Ascending aorta (tissue), 2 donors: Measurements from ENCODE around the gene PSPC1. TPM values are rescaled to one million over a fixed set of nuclear protein-coding genes. Genes with fewer than 3 reads are reported as not detected.
"Not testable (repeated sequence)": the region's sequence is repeated elsewhere in the genome, so short reads cannot be mapped to it uniquely, and the experiment has no call there.

Experiments
- DNase-seq, 2 donors: peaks; one replicate each; pipeline ENCODE4 v3.0.0-alpha.2; 2019; ENCODE audit warnings: low spot score in 2 of 2
- H3K27ac ChIP-seq, 2 donors: fragments of 200-600 bp; sonication (generic); one replicate each; pipeline ENCODE4 v1.5.1; 2016 to 2017; ENCODE audit warnings: mild to moderate bottlenecking in 1 of 2
- H3K27me3 ChIP-seq: fragments of 200-600 bp; sonication (generic); one replicate; pipeline ENCODE4 v1.5.1; 2017
- H3K36me3 ChIP-seq, 2 donors: fragments of 200-600 bp; sonication (generic); one replicate each; pipeline ENCODE4 v1.5.1; 2016
- H3K4me1 ChIP-seq, 2 donors: fragments of 200-600 bp; sonication (generic); one replicate each; pipeline ENCODE4 v1.5.1; 2016 to 2017; ENCODE audit warnings: mild to moderate bottlenecking in 1 of 2
- H3K4me3 ChIP-seq, 2 donors: fragments of 200-600 bp; sonication (generic); one replicate each; pipeline ENCODE4 v1.5.1; 2016 to 2017; ENCODE audit warnings: mild to moderate bottlenecking in 1 of 2
- H3K9me3 ChIP-seq, 2 donors: fragments of 200-600 bp; sonication (generic); one replicate each; pipeline ENCODE4 v1.5.1; 2016
- CTCF ChIP-seq, 3 experiments: fragments of 200-600 bp in 2 of 3; fragments of 450-650 bp in 1 of 3; sonication (generic) in 2 of 3; IDR thresholded peaks; one replicate each; pipeline ENCODE4 v1.5.1; 2016 to 2019; ENCODE audit warnings: antibody characterized with exemption in 3 of 3, mild to moderate bottlenecking in 1 of 3, moderate library complexity in 1 of 3
- intact Hi-C: fragments of 100-400 bp; cut with DNase I; formaldehyde crosslinking; loops from one replicate; pipeline ENCODE4 v1.15.1; 2023
- total RNA-seq: library from RNA; depleted of rRNA; stranded (reverse); fragments of >200 nt; gene quantifications from one replicate; pipeline ENCODE4 v1.1.0, GENCODE V29; 2016

PSPC1 gene
- total RNA-seq, 1 donor from 2014 or later: 17.0 TPM

- Histone ChIP-seq H3K9me3 (no peaks in the 10 kb centered on the region), H3K27me3 (no peaks in the 10 kb centered on the region), H3K27ac (no peak overlapping the region), H3K4me1 (no peaks in the 10 kb centered on the region), H3K36me3 (peaks cover 25 to 50% of the 10 kb centered on the region in 2 donors), H3K4me3 (no peak overlapping the region)
- no peak for TF ChIP-seq CTCF (IDR thresholded peaks at IDR 0.05)
- intact Hi-C loops: no loop called here
- DNase-seq: no peak
Measured at GRCh38 chr13:19737844-19738557, 44.7 kb downstream of the PSPC1 start.

- intact Hi-C loops: no loop called here
- Histone ChIP-seq H3K27ac (no peak overlapping the region), H3K4me3 (no peak overlapping the region), H3K9me3 (no peaks in the 10 kb centered on the region), H3K27me3 (no peaks in the 10 kb centered on the region), H3K4me1 (no peaks in the 10 kb centered on the region), H3K36me3 (peaks cover 5 to 21% of the 10 kb centered on the region in 2 donors)
- no peak for DNase-seq
- TF ChIP-seq CTCF (IDR thresholded peaks at IDR 0.05): no peak
Measured at GRCh38 chr13:19726611-19727010, 56.1 kb downstream of the PSPC1 start.

GRCh38 chr13:19725320-19725719 lies 57.4 kb downstream of the PSPC1 start:
- Histone ChIP-seq H3K36me3 (peaks cover 5 to 15% of the 10 kb centered on the region in 2 donors), H3K4me1 (no peaks in the 10 kb centered on the region), H3K4me3 (no peak overlapping the region), H3K27me3 (no peaks in the 10 kb centered on the region), H3K9me3 (no peaks in the 10 kb centered on the region), H3K27ac (no peak overlapping the region)
- TF ChIP-seq CTCF (IDR thresholded peaks at IDR 0.05): no peak
- intact Hi-C loops: no loop called here
- no peak for DNase-seq

- Histone ChIP-seq H3K36me3 (peaks cover 0 to 4% of the 10 kb centered on the region in 2 donors), H3K27me3 (no peaks in the 10 kb centered on the region), H3K9me3 (no peaks in the 10 kb centered on the region), H3K4me3 (no peak overlapping the region), H3K27ac (no peak overlapping the region), H3K4me1 (no peaks in the 10 kb centered on the region)
- intact Hi-C loops: no loop called here
- DNase-seq: no peak
- no peak for TF ChIP-seq CTCF (IDR thresholded peaks at IDR 0.05)
Measured at GRCh38 chr13:19720039-19720438, 62.7 kb downstream of the PSPC1 start.

- H3K9me3 ChIP-seq: no peaks in the 10 kb centered on the region
- H3K4me3 ChIP-seq: no peak overlapping the region
- H3K36me3 ChIP-seq: peaks cover 0 to 4% of the 10 kb centered on the region in 2 donors
- DNase-seq: no peak
- no peak overlapping the region for H3K27ac ChIP-seq
- no peaks in the 10 kb centered on the region for H3K27me3 ChIP-seq
- intact Hi-C loops: no loop called here
- peaks cover 0 to 3% of the 10 kb centered on the region in 2 donors for H3K4me1 ChIP-seq
- TF ChIP-seq CTCF (IDR thresholded peaks at IDR 0.05): no peak
Measured at GRCh38 chr13:19713186-19713965, 69.4 kb downstream of the PSPC1 start.

GRCh38 chr13:19709782-19710181 lies 73.0 kb downstream of the PSPC1 start:
- not testable (repeated sequence) for H3K27me3 ChIP-seq, H3K36me3 ChIP-seq, H3K9me3 ChIP-seq, H3K4me3 ChIP-seq, H3K4me1 ChIP-seq, DNase-seq, H3K27ac ChIP-seq
- intact Hi-C loops: loop anchor here (10.0 kb wide), 1 partner anchor 505 kb away; no protein-coding TSS in a partner anchor

- intact Hi-C loops: loop anchor here (10.0 kb wide), 1 partner anchor 504 kb away; no protein-coding TSS in a partner anchor
- not testable (repeated sequence) for H3K36me3 ChIP-seq, H3K27me3 ChIP-seq, H3K4me3 ChIP-seq, H3K27ac ChIP-seq, DNase-seq, H3K4me1 ChIP-seq, H3K9me3 ChIP-seq
Measured at GRCh38 chr13:19709039-19709438, 73.7 kb downstream of the PSPC1 start.

GRCh38 chr13:19704256-19704655 lies 78.5 kb downstream of the PSPC1 start:
- H3K27me3 ChIP-seq, H3K9me3 ChIP-seq, H3K36me3 ChIP-seq, DNase-seq, H3K4me1 ChIP-seq, H3K4me3 ChIP-seq, H3K27ac ChIP-seq: not testable (repeated sequence)
- intact Hi-C loops: loop anchor here (10.0 kb wide), 1 partner anchor 499 kb away; no protein-coding TSS in a partner anchor

- H3K4me3 ChIP-seq, H3K27ac ChIP-seq, H3K36me3 ChIP-seq, DNase-seq, H3K4me1 ChIP-seq, H3K27me3 ChIP-seq, H3K9me3 ChIP-seq: not testable (repeated sequence)
- intact Hi-C loops: loop anchor here (10.0 kb wide), 1 partner anchor 497 kb away; no protein-coding TSS in a partner anchor
Measured at GRCh38 chr13:19701619-19702018, 81.1 kb downstream of the PSPC1 start.
